AG09309 (cell line): ENCODE data around the gene NABP1.

Experiments used
- DNase-seq: peaks from one replicate; pipeline ENCODE4 v3.0.0-alpha.2; 2010; ENCODE audit warnings: low read depth
- H3K4me3 ChIP-seq: 2 replicates; pipeline ENCODE4 v1.5.1; 2011; ENCODE audit warnings: mild to moderate bottlenecking, low read depth, low read length, moderate library complexity; ENCODE audit not compliant: control insufficient read depth
- TF ChIP-seq, protein P1 (sequence below): IDR thresholded peaks from 2 replicates; pipeline ENCODE4 v1.5.1; 2011; ENCODE audit warnings: mild to moderate bottlenecking, low read depth, low read length, inconsistent platforms; ENCODE audit not compliant: insufficient read depth, control insufficient read depth; ENCODE audit errors: missing control alignments

NABP1 gene

DNA sequence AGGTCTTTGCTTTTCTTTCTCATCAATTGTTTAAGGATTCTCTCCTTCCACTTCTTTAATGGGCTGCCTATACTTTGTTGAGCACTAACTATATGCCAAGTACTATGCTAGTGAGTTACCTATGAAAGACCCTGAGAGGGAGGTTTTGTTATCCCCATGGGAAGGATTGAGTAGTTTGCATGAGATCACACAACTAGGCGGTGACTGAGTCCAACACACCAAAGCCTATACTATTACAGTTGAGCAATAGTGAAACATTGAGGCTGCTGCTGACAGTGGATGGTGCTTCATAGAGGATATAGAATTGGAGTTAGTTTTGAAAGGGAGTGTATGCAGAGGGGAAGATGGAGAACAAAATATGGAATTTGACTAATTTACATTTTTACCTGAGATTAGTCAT lies 15.8 kb downstream of the NABP1 start:
- TF ChIP-seq, protein P1, sequence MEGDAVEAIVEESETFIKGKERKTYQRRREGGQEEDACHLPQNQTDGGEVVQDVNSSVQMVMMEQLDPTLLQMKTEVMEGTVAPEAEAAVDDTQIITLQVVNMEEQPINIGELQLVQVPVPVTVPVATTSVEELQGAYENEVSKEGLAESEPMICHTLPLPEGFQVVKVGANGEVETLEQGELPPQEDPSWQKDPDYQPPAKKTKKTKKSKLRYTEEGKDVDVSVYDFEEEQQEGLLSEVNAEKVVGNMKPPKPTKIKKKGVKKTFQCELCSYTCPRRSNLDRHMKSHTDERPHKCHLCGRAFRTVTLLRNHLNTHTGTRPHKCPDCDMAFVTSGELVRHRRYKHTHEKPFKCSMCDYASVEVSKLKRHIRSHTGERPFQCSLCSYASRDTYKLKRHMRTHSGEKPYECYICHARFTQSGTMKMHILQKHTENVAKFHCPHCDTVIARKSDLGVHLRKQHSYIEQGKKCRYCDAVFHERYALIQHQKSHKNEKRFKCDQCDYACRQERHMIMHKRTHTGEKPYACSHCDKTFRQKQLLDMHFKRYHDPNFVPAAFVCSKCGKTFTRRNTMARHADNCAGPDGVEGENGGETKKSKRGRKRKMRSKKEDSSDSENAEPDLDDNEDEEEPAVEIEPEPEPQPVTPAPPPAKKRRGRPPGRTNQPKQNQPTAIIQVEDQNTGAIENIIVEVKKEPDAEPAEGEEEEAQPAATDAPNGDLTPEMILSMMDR, result no peak
- DNase-seq, result no peak
- no peak overlapping the region for H3K4me3 ChIP-seq

DNA sequence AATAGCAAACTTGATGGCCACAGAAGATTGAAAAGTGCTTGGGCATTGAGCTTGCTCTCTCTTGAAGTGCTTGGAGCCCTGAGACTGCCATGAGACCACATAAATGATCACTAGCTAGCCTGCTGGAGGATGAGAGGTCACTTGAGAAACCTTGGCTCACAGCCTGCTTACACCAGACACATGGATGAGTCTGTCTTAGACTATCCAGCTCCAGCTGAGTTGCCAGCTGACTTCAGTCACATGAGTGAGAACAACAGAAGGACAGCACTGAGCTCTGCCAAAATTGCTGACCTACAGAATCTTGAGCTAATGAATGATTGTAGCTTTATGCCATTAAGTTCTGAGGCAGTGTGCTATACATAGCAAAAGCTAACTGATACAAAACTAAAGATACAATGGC lies 18.1 kb downstream of the NABP1 start:
- H3K4me3 ChIP-seq, result no peak overlapping the region
- TF ChIP-seq, protein P1, result no peak
- peak; percentile 68 for DNase-seq

DNA sequence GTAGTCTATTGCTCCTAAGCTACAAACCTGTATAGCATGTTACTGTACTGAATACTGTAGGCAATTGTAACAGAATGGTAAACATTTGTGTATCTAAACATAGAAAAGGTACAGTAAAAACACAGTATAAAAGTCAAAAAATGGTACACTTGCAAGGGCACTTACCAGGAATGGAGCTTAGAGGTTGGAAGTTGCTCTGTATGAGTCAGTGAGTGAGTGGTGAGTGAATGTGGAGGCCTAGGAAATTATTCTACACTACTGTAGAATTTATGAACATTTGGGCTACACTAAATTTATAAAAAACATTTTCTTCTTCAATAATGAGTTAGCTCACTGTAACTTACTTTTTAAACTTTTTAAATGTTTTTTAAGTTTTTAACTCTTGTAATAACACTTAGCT lies 19.0 kb downstream of the NABP1 start:
- no peak overlapping the region for H3K4me3 ChIP-seq
- DNase-seq, result no peak
- TF ChIP-seq, protein P1, result no peak

DNA sequence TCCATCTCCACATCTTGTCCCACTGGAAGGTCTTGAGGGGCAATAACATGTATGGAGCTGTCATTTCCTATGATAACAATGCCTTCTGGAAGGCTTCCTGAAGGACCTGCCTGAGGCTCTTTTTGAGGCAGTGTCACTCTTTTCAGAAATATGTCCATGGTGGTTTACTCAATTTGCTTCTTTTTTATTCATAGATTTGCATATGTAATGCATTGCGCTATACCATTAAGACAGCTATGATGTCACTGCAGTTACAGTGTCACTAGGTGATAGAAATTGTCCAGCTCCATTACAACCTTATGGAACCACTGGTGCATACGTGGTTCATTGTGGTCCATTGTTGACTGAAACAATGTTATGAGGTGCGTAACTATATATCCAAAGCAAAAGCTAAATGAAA lies 19.9 kb downstream of the NABP1 start:
- DNase-seq, result no peak
- TF ChIP-seq, protein P1, result no peak
- no peak overlapping the region for H3K4me3 ChIP-seq

DNA sequence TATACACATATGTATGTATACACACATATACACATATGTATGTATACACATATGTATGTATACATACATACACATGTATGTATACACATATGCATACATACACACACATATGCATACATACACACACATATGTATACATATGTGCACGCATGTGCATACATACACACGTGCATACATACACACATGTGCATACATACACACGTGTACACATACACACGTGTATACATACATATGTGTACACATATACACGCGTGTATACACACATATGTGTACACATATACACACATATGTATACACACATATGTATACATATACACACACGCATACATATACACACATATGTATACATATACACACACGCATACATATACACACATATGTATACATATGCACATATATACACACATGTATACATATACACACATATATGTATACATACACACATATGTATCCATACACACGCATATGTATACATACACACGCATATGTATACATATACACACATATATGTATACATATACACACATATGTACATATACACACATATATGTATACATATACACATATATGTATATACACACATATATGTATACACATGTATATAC lies 21.5 kb downstream of the NABP1 start:
- no peak overlapping the region for H3K4me3 ChIP-seq
- DNase-seq, result no peak
- TF ChIP-seq, protein P1, result no peak

DNA sequence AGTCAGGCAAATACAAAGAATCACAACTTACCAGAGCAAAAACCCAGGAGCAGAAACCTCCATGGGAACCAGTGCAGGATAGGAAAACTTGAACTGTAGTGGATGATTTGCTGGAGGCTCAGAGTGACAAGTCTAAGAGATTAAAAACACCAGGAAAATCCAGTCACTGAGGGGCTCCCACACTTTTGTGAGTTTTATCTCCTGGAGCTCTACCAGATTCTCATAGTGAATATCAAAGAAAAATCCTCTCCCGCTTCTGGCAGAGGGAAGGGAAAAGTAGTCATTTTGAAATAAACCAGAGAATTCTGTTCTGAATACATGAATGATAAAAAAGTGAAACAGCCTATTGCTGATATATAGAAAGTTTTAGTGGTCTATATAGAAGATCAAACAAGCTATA lies 23.1 kb downstream of the NABP1 start:
- DNase-seq, result no peak
- no peak overlapping the region for H3K4me3 ChIP-seq
- TF ChIP-seq, protein P1, result no peak

DNA sequence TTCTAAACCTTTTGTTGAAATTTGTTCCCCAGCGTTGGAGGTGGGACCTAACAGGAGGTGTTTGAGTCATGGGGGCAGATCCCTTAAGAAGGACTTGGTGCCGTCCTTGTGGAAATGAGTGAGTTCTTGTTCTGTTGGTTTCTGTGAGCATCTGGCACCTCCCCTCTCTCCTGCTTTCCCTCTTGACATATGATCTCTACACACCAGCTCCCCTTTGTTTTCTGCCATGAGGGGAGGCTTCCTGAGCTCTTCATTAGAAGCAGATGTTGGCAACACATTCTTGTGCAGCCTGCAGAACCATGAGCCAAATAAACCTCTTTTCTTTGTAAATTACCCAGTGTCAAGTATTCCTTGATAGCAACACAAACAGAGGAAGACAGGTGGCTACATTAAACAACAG lies 23.8 kb downstream of the NABP1 start:
- no peak for DNase-seq
- TF ChIP-seq, protein P1, result no peak
- H3K4me3 ChIP-seq, result no peak overlapping the region
